ENCODE results near the gene BMPR1A.

- TF ChIP-seq CTCF (IDR thresholded peaks at IDR 0.05) (no peak), ZFX (IDR thresholded peaks at IDR 0.05; ENCODE audit: borderline replicate concordance) (no peak)
These were observed 198.5 kb downstream of the BMPR1A start for GRCh38 chr10:86954681-86955500.
